Esophagus (tissue), 2 donors: ENCODE data around the gene PHACTR1. TPM values are rescaled to one million over a fixed set of nuclear protein-coding genes. Genes with fewer than 3 reads are reported as not detected.

Experiments
- H3K27ac ChIP-seq, 2 donors: one replicate each; pipeline ENCODE4 v1.5.1; 2013; ENCODE audit warnings: low read depth in 2 of 2, mild to moderate bottlenecking in 2 of 2, inconsistent platforms in 1 of 2, low read length in 1 of 2, moderate library complexity in 1 of 2
- H3K27me3 ChIP-seq, 2 donors: one replicate each; pipeline ENCODE4 v1.6.1; 2013; ENCODE audit warnings: low read length in 2 of 2, control low read depth in 1 of 2, mild to moderate bottlenecking in 1 of 2; ENCODE audit not compliant: insufficient read depth in 2 of 2, control insufficient read depth in 1 of 2
- H3K36me3 ChIP-seq, 2 donors: one replicate each; pipeline ENCODE4 v1.6.1; 2013; ENCODE audit warnings: low read length in 1 of 2; ENCODE audit not compliant: control insufficient read depth in 2 of 2, insufficient read depth in 2 of 2
- H3K4me1 ChIP-seq, 2 donors: one replicate each; pipeline ENCODE4 v1.6.1; 2013; ENCODE audit warnings: low read length in 1 of 2; ENCODE audit not compliant: control insufficient read depth in 2 of 2, insufficient read depth in 2 of 2
- H3K4me3 ChIP-seq, 2 donors: one replicate each; pipeline ENCODE4 v1.5.1; 2013; ENCODE audit warnings: low read length in 2 of 2, mild to moderate bottlenecking in 2 of 2, low read depth in 1 of 2, moderate library complexity in 1 of 2
- H3K9me3 ChIP-seq, 2 donors: one replicate each; pipeline ENCODE4 v1.6.1; 2013; ENCODE audit warnings: mild to moderate bottlenecking in 2 of 2, low read depth in 1 of 2, low read length in 1 of 2, moderate library complexity in 1 of 2; ENCODE audit not compliant: control insufficient read depth in 2 of 2, insufficient read depth in 1 of 2
- WGBS, 2 donors: extraction: QIAGEN DNeasy Blood & Tissue Kit; methylation state at CpG; one replicate each; pipeline ENCODE4 v1.1.7; 2013; 5-methylcytosine and 5-hydroxymethylcytosine counted together
- polyA plus RNA-seq, 2 donors: library from polyadenylated mRNA; stranded (reverse); fragments of 200-250 nt; gene quantifications; one replicate each; pipeline ENCODE4 v1.2.3, GENCODE V29; 2013
- donor health status: healthy with polysubstance abuse.
- donor health status: Bipolar disorder and iron deficiency.

The PHACTR1 gene
- polyA plus RNA-seq, 2 donors = 0.41 to 0.55 TPM

DNA sequence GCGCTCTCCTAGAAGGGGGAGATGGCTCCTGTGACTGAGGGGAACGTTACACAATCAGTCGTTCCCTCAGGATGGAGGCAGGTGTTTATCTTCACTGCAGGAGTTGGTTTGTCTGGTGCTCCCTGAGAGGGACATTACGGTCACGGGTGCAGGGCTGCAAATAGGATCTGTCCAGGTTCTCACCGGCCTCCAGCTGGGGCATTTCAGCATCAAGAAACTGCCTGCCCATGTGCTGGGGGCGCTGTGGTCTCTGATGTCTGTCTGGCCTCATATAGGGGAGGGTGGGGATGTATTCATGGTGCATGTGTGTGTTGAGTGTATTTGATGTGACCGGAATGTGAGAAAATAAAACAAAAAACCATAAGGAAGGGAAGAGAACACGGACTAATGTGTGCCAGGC lies 534.7 kb downstream of the PHACTR1 start:
- Histone ChIP-seq H3K4me3 (no peak overlapping the region), H3K27ac (no peak overlapping the region), H3K36me3 (no peaks in the 10 kb centered on the region), H3K4me1 (peaks cover 0 to 2% of the 10 kb centered on the region in 2 donors), H3K27me3 (no peaks in the 10 kb centered on the region), H3K9me3 (peaks cover 0 to 3% of the 10 kb centered on the region in 2 donors)
- WGBS, 2 donors = 81 to 85% methylated on average over 9 of the region's 9 CpGs

DNA sequence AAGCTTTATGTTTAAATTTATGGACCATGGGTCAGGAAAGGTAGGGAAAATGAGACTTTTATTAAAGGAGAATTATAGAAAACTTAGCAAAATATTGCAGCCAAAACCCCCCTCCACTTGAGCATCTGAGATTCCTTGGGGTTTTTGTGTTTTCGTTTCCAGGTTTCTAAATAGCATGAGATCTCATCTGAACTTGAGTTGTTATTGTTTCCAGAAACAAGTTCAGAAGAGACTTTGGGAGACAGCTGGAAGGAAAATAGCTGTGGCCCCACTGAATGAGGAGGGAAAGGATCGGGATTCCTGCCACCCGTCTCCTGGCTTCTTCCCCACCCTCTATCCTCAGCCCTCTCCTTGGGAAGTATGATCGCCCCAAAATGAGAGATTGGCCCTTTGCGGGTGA lies 536.2 kb downstream of the PHACTR1 start:
- Histone ChIP-seq H3K4me1 (peaks cover 0 to 2% of the 10 kb centered on the region in 2 donors), H3K27me3 (no peaks in the 10 kb centered on the region), H3K4me3 (no peak overlapping the region), H3K27ac (no peak overlapping the region), H3K36me3 (no peaks in the 10 kb centered on the region), H3K9me3 (peaks cover 0 to 3% of the 10 kb centered on the region in 2 donors)
- 89 to 91% methylated on average over 5 of the region's 5 CpGs for WGBS, 2 donors

- Histone ChIP-seq H3K4me3 (no peak overlapping the region), H3K4me1 (no peaks in the 10 kb centered on the region), H3K27ac (no peak overlapping the region), H3K27me3 (no peaks in the 10 kb centered on the region), H3K9me3 (peaks cover 0 to 3% of the 10 kb centered on the region in 2 donors), H3K36me3 (no peaks in the 10 kb centered on the region)
- WGBS, 2 donors = 70 to 77% methylated on average over 1 of the region's 1 CpG
These were observed 536.7 kb downstream of the PHACTR1 start for GRCh38 chr6:13253272-13253671.

DNA sequence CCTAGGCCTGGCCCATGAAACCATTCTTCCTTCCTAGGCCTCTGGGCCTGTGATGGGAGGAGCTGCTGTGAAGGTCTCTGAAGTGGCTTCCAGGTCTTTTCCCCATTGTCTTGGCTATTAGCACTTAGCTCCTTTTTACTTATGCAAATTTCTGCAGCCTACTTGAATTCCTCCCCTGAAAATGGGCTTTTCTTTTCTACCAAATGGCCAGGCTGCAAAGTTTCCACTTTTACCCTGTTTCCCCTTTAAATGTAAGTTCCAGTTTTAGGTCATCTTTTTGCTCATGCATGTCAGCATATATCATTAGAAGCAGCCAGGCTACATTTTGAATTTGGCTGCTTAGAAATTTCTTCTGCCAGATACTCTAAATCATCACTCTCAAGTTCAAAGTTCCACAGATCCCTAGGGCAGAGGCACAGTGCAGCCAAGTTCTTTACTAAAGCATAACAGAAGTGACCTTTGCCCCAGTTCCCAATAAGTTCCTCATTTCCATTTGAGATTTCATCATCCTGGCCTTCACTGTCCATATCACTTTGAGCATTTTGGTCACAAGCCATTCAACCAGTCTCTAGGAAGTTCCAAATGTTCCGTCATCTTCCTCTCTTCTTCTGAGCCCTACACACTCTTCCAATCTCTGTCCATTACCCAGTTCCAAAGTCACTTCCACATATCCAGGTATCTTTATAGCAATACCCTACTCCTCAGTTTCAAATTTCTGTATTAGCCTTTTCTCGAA lies 539.9 kb downstream of the PHACTR1 start:
- no peak overlapping the region for H3K4me3 ChIP-seq
- no peaks in the 10 kb centered on the region for H3K27me3 ChIP-seq
- no peaks in the 10 kb centered on the region for H3K36me3 ChIP-seq
- 90 to 91% methylated on average over 2 of the region's 2 CpGs for WGBS, 2 donors
- no peak overlapping the region for H3K27ac ChIP-seq
- H3K4me1 ChIP-seq = no peaks in the 10 kb centered on the region
- peaks cover 0 to 3% of the 10 kb centered on the region in 2 donors for H3K9me3 ChIP-seq

GRCh38 chr6:13259393-13259792 lies 542.8 kb downstream of the PHACTR1 start:
- Histone ChIP-seq H3K4me1 (no peaks in the 10 kb centered on the region), H3K4me3 (no peak overlapping the region), H3K27me3 (no peaks in the 10 kb centered on the region), H3K9me3 (peaks cover 0 to 3% of the 10 kb centered on the region in 2 donors), H3K36me3 (no peaks in the 10 kb centered on the region), H3K27ac (no peak overlapping the region)
- WGBS, 2 donors = 85 to 90% methylated on average over 3 of the region's 3 CpGs

DNA sequence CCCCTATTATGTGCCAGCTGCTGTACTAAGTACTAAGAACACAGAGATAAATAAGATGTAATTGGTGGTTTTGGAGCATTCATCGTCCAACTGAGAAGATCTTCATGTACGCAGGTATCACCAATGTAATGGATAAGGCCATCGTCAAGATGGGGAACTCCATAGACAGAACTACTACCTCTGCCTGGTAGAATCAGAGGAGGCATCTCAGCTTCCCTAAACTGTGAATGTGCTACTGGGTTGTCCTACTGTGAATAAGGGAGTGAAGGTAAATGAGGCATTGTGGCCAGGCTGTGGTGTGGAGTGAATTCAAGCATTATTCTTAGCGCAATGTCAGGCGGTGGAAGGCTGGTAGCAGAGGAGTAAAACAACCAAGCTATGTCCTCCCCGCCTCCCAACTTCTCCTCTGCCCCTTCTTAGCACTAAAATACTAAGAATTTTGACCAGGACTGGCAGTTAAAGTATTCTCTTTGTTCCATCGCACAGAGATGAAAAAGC lies 543.6 kb downstream of the PHACTR1 start:
- Histone ChIP-seq H3K27me3 (no peaks in the 10 kb centered on the region), H3K4me1 (no peaks in the 10 kb centered on the region), H3K9me3 (peaks cover 0 to under 1% of the 10 kb centered on the region in 2 donors), H3K4me3 (no peak overlapping the region), H3K36me3 (no peaks in the 10 kb centered on the region), H3K27ac (no peak overlapping the region)
- 82 to 90% methylated on average over 7 of the region's 7 CpGs for WGBS, 2 donors

DNA sequence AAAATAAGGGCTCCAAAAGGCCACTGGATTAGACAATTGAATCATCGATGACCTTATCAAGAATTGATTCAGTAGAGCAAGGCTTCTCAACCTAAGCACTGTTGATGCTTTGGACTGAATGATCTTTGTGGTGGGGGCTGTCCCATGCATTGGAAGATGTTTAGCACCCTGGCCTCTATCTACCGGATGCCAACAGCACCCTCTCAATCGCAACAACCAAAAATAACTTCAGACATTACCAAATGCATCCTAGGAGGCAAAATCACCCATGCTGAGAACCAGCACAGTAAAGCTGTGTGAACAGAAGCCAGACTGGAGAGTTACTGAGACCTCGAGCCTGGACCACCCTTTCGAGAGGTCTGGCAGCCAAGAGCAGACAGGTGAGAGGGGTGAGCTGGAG lies 544.3 kb downstream of the PHACTR1 start:
- Histone ChIP-seq H3K36me3 (no peaks in the 10 kb centered on the region), H3K27me3 (no peaks in the 10 kb centered on the region), H3K4me1 (no peaks in the 10 kb centered on the region), H3K4me3 (no peak overlapping the region), H3K9me3 (no peaks in the 10 kb centered on the region), H3K27ac (no peak overlapping the region)
- WGBS, 2 donors = 82 to 90% methylated on average over 5 of the region's 5 CpGs

- no peak overlapping the region for H3K4me3 ChIP-seq
- H3K27ac ChIP-seq = no peak overlapping the region
- no peaks in the 10 kb centered on the region for H3K36me3 ChIP-seq
- no peaks in the 10 kb centered on the region for H3K27me3 ChIP-seq
- 61 to 73% methylated on average over 1 of the region's 1 CpG for WGBS, 2 donors
- H3K9me3 ChIP-seq = no peaks in the 10 kb centered on the region
- no peaks in the 10 kb centered on the region for H3K4me1 ChIP-seq
These were observed 545.0 kb downstream of the PHACTR1 start for GRCh38 chr6:13261464-13261994.

DNA sequence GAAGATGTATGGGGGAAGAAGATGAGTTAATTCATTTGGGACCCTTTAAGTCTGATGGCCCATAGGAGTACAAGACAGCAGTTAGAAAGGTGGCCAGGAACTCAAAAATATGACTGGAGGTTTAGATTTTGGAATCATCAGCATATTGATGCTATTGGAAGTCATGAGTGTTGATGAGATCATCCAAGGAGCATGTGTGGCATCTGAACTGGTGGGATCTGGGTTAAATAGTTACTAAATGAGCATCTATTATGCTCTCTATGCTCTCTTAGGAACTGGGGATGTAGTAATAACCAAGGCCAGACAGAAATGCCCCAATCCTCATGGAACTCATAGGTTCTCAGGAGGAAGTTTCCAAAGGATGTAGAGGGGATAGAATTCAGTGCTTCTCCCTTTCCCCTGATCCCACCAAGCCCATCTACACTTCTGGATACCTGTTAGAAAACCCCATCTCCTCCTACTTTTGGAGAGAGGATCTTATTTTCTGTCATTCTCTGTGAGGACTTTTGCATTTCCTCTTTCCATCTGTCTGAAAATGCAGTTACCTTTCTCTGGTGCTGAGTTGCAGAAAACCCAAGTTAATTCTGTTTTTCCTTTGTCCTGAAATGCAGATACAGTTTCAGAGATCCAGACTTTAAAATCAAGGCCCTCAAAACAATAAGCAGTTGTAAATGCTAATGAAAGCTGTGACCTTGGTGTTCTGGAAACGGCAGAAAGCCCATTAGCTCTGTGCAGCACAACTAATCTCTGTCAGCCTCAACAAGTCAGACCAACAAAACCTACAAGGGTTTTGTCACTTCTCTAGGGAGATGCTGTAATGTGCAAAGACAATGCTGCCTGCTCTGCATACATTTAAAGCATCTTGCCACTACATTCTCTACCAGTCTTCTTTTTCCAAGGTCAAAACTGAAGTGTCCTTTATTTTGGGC lies 546.0 kb downstream of the PHACTR1 start:
- 47 to 50% methylated on average over 1 of the region's 1 CpG for WGBS, 2 donors
- no peaks in the 10 kb centered on the region for H3K9me3 ChIP-seq
- H3K27ac ChIP-seq = no peak overlapping the region
- no peaks in the 10 kb centered on the region for H3K36me3 ChIP-seq
- no peak overlapping the region for H3K4me3 ChIP-seq
- no peaks in the 10 kb centered on the region for H3K4me1 ChIP-seq
- no peaks in the 10 kb centered on the region for H3K27me3 ChIP-seq
